Suppressor macrophage treated with lipopolysaccharide for 4 hours (primary cell): ENCODE data around the gene BEAN1.
A peak's percentile ranks its signal among the peaks of the same experiment; 100 is the strongest.

Experiments
- DNase-seq: peaks from one replicate; pipeline ENCODE4 v3.0.0-alpha.2; 2020

The BEAN1 gene

GRCh38 chr16:66395806-66396555 lies 31.1 kb upstream of the BEAN1 start:
- no peak for DNase-seq

GRCh38 chr16:66397736-66398433 lies 29.2 kb upstream of the BEAN1 start:
- DNase-seq = no peak

GRCh38 chr16:66399031-66399430 lies 28.1 kb upstream of the BEAN1 start:
- no peak for DNase-seq

- no peak for DNase-seq
Observed at GRCh38 chr16:66399930-66400329, 27.2 kb upstream of the BEAN1 start.

- no peak for DNase-seq
Observed at GRCh38 chr16:66400503-66401380, 26.4 kb upstream of the BEAN1 start.

- DNase-seq = no peak
Observed at GRCh38 chr16:66401610-66402009, 25.5 kb upstream of the BEAN1 start.

- DNase-seq = no peak
Observed at GRCh38 chr16:66402166-66402565, 24.9 kb upstream of the BEAN1 start.

GRCh38 chr16:66402591-66403230 lies 24.4 kb upstream of the BEAN1 start:
- no peak for DNase-seq

GRCh38 chr16:66403531-66404145 lies 23.5 kb upstream of the BEAN1 start:
- DNase-seq = no peak

- no peak for DNase-seq
Observed at GRCh38 chr16:66405057-66405783, 21.9 kb upstream of the BEAN1 start.

- peak; percentile 89 for DNase-seq
Observed at GRCh38 chr16:66406534-66407221, 20.4 kb upstream of the BEAN1 start.

GRCh38 chr16:66408163-66409048 lies 18.7 kb upstream of the BEAN1 start:
- DNase-seq = peak; percentile 62

GRCh38 chr16:66409156-66409555 lies 17.9 kb upstream of the BEAN1 start:
- no peak for DNase-seq

- no peak for DNase-seq
Observed at GRCh38 chr16:66412182-66412581, 14.9 kb upstream of the BEAN1 start.

GRCh38 chr16:66414891-66415290 lies 12.2 kb upstream of the BEAN1 start:
- DNase-seq = no peak

- no peak for DNase-seq
Observed at GRCh38 chr16:66416136-66416535, 11.0 kb upstream of the BEAN1 start.

GRCh38 chr16:66416939-66417700 lies 10.0 kb upstream of the BEAN1 start:
- DNase-seq = peak; percentile 90

GRCh38 chr16:66418165-66418962 lies 8.7 kb upstream of the BEAN1 start:
- DNase-seq = peak; percentile 45
